Measurements from ENCODE around the gene ABCB6.
A peak's percentile ranks its signal among the peaks of the same experiment; 100 is the strongest.
"Not testable (repeated sequence)": the region's sequence is repeated elsewhere in the genome, so short reads cannot be mapped to it uniquely, and the experiment has no call there.

Gene ABCB6

GRCh38 chr2:219206328-219207133, 12.2 kb downstream of the ABCB6 start, which contains the start of gene ZFAND2B:
Gene ZFAND2B (plus strand): TSS chr2:219206782. CDS start chr2:219206988, 206 bp downstream.
- TF ChIP-seq CTCF (conservative IDR thresholded peaks at IDR 0.05; ENCODE audit: low read depth, low read length): no peak
- H3K4me3 ChIP-seq (ENCODE audit: low read length): peak within 1 kb of the TSS; percentile 79
- peak; percentile 54 for DNase-seq (ENCODE audit: low read depth)

GRCh38 chr2:219205981-219206327, 12.8 kb downstream of the ABCB6 start:
- no peak for TF ChIP-seq CTCF (conservative IDR thresholded peaks at IDR 0.05; ENCODE audit: low read depth, low read length)
- peak overlapping the region; percentile 79 for H3K4me3 ChIP-seq (ENCODE audit: low read length)
- DNase-seq (ENCODE audit: low read depth): no peak

GRCh38 chr2:219205165-219205538, 13.6 kb downstream of the ABCB6 start:
- TF ChIP-seq CTCF (conservative IDR thresholded peaks at IDR 0.05; ENCODE audit: low read depth, low read length): no peak
- no peak overlapping the region for H3K4me3 ChIP-seq (ENCODE audit: low read length)
- DNase-seq (ENCODE audit: low read depth): no peak

DNA sequence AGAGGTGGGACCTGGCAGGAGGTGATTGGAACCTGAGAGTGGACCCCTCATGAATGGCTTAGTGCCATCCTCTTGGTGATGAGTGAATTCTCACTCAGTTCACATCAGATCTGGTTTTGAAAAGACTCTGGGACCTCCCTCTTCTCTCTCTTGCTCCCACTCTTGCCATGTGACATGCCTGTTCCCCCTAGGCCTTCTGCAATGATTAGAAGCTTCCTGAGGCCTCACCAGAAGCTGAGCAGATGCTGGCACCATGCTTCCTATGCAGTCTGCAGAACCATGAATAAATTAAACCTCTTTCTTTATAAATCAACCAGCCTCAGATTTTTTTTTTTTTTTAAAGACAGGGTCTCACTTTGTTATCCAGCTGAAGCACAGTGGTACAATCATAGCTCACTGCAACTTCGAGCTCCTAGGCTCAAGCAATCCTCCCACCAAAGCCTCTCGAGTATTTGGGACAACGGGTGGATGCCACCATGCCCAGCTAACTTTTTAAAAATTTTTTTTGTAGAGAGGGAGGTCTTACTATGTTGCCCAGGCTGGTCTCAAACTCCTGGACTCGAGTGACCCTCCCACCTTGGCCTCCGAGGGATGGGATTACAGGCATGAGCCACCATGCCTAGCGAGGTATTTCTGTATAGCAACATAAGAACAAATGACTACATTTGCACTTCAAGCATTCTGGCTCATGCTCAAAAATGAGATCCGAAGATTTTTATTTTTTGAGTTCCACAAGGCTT, 14.2 kb downstream of the ABCB6 start:
- no peak overlapping the region for H3K4me3 ChIP-seq (ENCODE audit: low read length)
- TF ChIP-seq CTCF (conservative IDR thresholded peaks at IDR 0.05; ENCODE audit: low read depth, low read length): no peak
- no peak for DNase-seq (ENCODE audit: low read depth)

DNA sequence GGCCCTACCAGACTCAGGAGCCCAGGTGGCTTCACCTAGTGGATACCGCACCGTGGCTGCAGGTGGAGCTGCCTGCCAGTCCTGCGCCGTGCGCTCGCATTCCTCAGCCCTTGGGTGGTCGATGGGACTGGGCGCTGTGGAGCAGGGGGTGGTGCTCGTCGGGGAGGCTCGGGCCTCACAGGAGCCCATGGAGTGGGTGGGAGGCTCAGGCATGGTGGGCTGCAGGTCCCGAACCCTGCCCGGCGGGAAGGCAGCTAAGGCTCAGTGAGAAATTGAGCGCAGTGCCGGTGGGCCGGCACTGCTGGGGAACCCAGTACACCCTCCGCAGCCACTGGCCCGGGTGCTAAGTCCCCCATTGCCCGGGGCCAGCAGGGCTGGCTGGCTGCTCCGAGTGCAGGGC, 17.4 kb downstream of the ABCB6 start:
- not testable (repeated sequence) for H3K4me3 ChIP-seq (ENCODE audit: low read length); DNase-seq (ENCODE audit: low read depth)

- H3K4me3 ChIP-seq (ENCODE audit: low read length); DNase-seq (ENCODE audit: low read depth): not testable (repeated sequence)
These were observed 18.0 kb downstream of the ABCB6 start for GRCh38 chr2:219200502-219201326.

DNA sequence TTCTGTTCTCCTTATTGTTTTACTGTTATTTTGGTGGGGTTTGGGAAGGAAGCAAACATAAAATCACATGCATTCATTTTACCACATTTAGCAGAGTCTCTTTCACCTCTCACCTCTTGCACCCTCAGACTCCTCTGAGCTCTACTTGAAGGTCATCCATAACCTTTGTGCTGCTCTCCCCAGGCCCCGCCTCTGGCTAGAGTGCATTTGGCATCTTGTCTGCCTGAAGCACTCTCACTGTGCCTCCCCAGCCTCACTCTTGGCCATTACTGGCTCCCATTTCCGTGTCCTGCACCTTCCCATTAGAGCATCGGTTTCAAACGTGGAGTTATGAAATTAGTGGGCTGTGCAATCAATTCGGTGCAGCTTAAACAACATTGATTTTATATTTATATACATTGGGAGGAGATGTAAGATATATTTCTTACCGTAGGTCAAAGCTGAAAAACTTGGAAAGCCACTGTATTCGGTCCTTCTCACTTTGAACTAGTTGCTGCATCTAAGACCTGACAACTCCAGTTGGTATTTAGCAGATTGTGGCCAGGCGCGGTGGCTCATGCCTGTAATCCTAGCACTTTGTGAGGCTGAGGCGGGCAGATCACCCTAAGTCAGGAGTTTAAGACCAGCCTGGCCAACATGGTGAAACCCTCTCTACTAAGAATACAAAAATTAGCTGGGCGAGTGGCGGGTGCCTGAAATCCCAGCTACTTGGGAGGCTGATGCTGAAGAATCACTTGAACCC, 19.1 kb downstream of the ABCB6 start:
- no peak for TF ChIP-seq CTCF (conservative IDR thresholded peaks at IDR 0.05; ENCODE audit: low read depth, low read length)
- H3K4me3 ChIP-seq (ENCODE audit: low read length): no peak overlapping the region
- DNase-seq (ENCODE audit: low read depth): no peak
